ENCODE measurements around the gene ARPIN.
"Not testable (repeated sequence)": the region's sequence is repeated elsewhere in the genome, so short reads cannot be mapped to it uniquely, and the experiment has no call there.

ARPIN gene

GRCh38 chr15:89878323-89878722 is 34.4 kb downstream of the ARPIN start:
- no peak for DNase-seq (ENCODE audit: low read depth in 2 of 3, low spot score in 1 of 3)

- DNase-seq (ENCODE audit: low read depth in 2 of 3, low spot score in 1 of 3) = no peak
Observed at GRCh38 chr15:89877083-89877425, 35.7 kb downstream of the ARPIN start.

GRCh38 chr15:89876396-89877082 is 36.2 kb downstream of the ARPIN start:
- no peak for DNase-seq (ENCODE audit: low read depth in 2 of 3, low spot score in 1 of 3)

GRCh38 chr15:89875741-89876140 is 37.0 kb downstream of the ARPIN start:
- no peak for DNase-seq (ENCODE audit: low read depth in 2 of 3, low spot score in 1 of 3)

- peak; percentile 71 to 78 (median 75) for DNase-seq (ENCODE audit: low read depth in 2 of 3, low spot score in 1 of 3)
Observed at GRCh38 chr15:89874926-89875564, 37.7 kb downstream of the ARPIN start.

GRCh38 chr15:89870688-89871288 is 42.0 kb downstream of the ARPIN start:
- DNase-seq (ENCODE audit: low read depth in 2 of 3, low spot score in 1 of 3) = no peak

GRCh38 chr15:89870006-89870405 is 42.7 kb downstream of the ARPIN start:
- no peak for DNase-seq (ENCODE audit: low read depth in 2 of 3, low spot score in 1 of 3)

GRCh38 chr15:89869490-89869889 is 43.3 kb downstream of the ARPIN start:
- DNase-seq (ENCODE audit: low read depth in 2 of 3, low spot score in 1 of 3) = not testable (repeated sequence)

GRCh38 chr15:89864958-89865739 is 47.6 kb downstream of the ARPIN start:
- no peak for DNase-seq (ENCODE audit: low read depth in 2 of 3, low spot score in 1 of 3)

- DNase-seq (ENCODE audit: low read depth in 2 of 3, low spot score in 1 of 3) = no peak
Observed at GRCh38 chr15:89863918-89864317, 48.8 kb downstream of the ARPIN start.

- no peak for DNase-seq (ENCODE audit: low read depth in 2 of 3, low spot score in 1 of 3)
Observed at GRCh38 chr15:89860891-89861290, 51.9 kb downstream of the ARPIN start.

GRCh38 chr15:89860431-89860830 is 52.3 kb downstream of the ARPIN start:
- DNase-seq (ENCODE audit: low read depth in 2 of 3, low spot score in 1 of 3) = no peak

- DNase-seq (ENCODE audit: low read depth in 2 of 3, low spot score in 1 of 3) = no peak
Observed at GRCh38 chr15:89858661-89859458, 53.9 kb downstream of the ARPIN start.

GRCh38 chr15:89857673-89858072 is 55.1 kb downstream of the ARPIN start:
- DNase-seq (ENCODE audit: low read depth in 2 of 3, low spot score in 1 of 3) = no peak

- no peak for DNase-seq (ENCODE audit: low read depth in 2 of 3, low spot score in 1 of 3)
Observed at GRCh38 chr15:89855948-89856347, 56.8 kb downstream of the ARPIN start.

- DNase-seq (ENCODE audit: low read depth in 2 of 3, low spot score in 1 of 3) = not testable (repeated sequence)
Observed at GRCh38 chr15:89854863-89855262, 57.9 kb downstream of the ARPIN start.

GRCh38 chr15:89852342-89852995 is 60.3 kb downstream of the ARPIN start:
- no peak for DNase-seq (ENCODE audit: low read depth in 2 of 3, low spot score in 1 of 3)

- DNase-seq (ENCODE audit: low read depth in 2 of 3, low spot score in 1 of 3) = no peak
Observed at GRCh38 chr15:89851673-89852341, 60.9 kb downstream of the ARPIN start.

- DNase-seq (ENCODE audit: low read depth in 2 of 3, low spot score in 1 of 3) = no peak
Observed at GRCh38 chr15:89848970-89849292, 63.8 kb downstream of the ARPIN start.

- DNase-seq (ENCODE audit: low read depth in 2 of 3, low spot score in 1 of 3) = no peak
Observed at GRCh38 chr15:89847101-89847500, 65.7 kb downstream of the ARPIN start.
